Pericardium fibroblast (primary cell): ENCODE results near the gene DCLRE1A. TPM values are rescaled to one million over a fixed set of nuclear protein-coding genes. Genes with fewer than 3 reads are reported as not detected.

ENCODE experiments used
- total RNA-seq: library from RNA; depleted of rRNA; stranded (reverse); fragments of >200 nt; gene quantifications from 2 replicates; pipeline ENCODE4 v1.2.3, GENCODE V29; 2015

DCLRE1A gene
- total RNA-seq: 1.6 and 2.5 TPM in 2 replicates

GRCh38 chr10:113854013-113854760 lies at the start of gene DCLRE1A, which contains the start of gene NHLRC2:
DCLRE1A (minus strand) TSS chr10:113854082; CDS start chr10:113853182, 900 bp downstream.
NHLRC2 (plus strand) TSS chr10:113854661; CDS start chr10:113854873, 212 bp downstream.

Other genes with a start within 250 kb of the DCLRE1A start
- gene NRAP, start 190.0 kb downstream of the DCLRE1A start, total RNA-seq: not detected in 2 replicates
- 19.1 and 21.4 TPM in 2 replicates for gene CASP7, start 174.2 kb downstream of the DCLRE1A start, total RNA-seq
- not detected in 2 replicates for gene PLEKHS1, start 102.4 kb downstream of the DCLRE1A start, total RNA-seq
- 13.9 and 14.1 TPM in 2 replicates for gene NHLRC2, start 579 bp upstream of the DCLRE1A start, total RNA-seq
- gene ADRB1, start 189.8 kb upstream of the DCLRE1A start, total RNA-seq: not detected in 2 replicates